HG03064 (cell line): ENCODE data around the gene SENP2.

Experiments used
- ATAC-seq: cut with Tn5 transposase; IDR thresholded peaks from one replicate; pipeline ENCODE4 v1.9.1; 2021; ENCODE audit warnings: low read depth; ENCODE audit not compliant: unreplicated experiment

SENP2 gene

GRCh38 chr3:185667574-185667973 is 81.5 kb downstream of the SENP2 start:
- no peak for ATAC-seq

DNA sequence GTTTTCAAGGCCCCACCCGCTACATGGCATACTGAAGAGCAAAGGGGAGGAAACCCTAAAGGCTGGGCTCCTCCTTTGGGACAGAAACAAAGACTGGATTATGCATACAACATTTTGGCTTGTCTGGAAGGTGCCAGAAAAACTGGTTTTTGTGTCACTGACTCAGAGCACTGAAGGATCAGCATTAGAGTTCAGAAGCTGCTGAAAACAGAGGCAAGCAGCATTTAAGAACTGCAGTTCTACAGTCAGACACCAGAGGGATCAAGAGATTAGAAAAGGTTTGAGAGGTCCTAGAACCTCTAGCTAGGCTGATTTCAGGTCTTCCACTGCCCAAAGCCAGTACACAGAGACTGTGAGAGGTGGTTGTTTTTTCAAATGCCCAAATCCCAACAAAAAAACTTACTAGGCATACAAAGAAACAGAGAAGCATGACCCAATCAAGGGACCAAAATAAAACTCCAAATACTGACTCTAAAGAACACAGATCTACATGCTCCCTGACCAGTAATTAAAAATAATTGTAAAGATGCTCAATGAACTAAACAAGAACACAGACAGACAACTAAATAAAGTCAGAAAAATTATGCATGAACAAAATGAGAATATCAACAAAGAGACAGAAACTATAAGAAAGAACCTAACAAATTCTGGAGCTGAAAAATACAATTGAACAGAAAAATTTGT is 91.2 kb downstream of the SENP2 start:
- no peak for ATAC-seq

DNA sequence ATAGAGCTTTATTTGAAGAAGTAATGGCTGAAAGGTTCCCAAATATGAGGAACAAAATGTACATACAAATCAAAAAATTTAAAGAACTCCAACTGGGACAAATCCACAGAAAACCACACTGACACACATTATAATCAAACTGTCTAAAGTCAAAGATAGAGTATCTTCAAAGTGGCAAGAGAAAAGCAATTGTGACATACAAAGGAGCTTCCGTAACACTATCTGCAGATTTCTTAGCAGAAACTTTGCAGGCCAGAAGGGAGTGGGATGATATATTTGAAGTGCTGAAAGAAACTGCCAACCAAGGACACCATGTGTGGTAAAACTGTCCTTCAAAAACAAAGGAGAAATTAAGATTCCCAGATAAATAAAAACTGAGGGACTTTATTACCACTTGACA is 91.9 kb downstream of the SENP2 start:
- no peak for ATAC-seq

DNA sequence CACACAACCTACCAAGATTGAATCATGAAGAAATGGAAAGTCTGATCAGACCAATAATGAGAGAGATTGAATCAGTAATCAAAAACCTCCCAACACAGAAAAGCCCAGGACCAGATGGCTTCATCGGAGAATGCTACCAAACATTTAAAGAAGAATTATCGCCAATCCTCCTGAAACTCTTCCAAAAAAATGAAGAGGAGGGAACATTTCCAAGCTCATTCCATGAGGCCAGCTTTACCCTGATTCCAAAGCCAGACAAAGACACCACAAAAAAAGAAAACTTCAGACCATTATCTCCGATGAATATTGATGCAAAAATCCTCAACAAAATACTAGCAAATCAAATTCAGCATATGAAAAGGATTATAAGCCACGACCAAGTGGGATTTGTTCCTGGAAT is 94.1 kb downstream of the SENP2 start:
- no peak for ATAC-seq
